ENCODE data around the gene BPIFB4.
"Not testable (repeated sequence)": the region's sequence is repeated elsewhere in the genome, so short reads cannot be mapped to it uniquely, and the experiment has no call there.

The BPIFB4 gene

DNA sequence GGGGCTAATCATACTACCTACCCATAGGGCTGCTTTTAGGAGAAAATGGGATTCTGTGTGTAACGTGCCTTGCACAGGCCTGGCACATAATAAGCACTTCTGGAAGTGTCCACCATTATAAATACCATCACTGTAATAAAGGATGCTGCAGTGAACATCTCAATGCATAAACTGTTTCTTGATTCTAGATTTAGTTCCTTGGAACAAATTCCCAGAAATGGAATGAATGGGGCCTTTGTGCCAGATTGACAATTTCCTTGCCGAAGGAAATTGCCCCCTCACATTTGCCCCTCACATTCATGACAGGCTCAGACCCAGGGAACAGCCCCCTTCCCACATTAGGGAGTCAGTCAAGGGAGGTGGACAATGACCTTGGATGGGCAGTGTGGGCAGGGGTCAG is 29.2 kb downstream of the BPIFB4 start:
- peaks cover 0 to 8% (median 0%) of the 10 kb centered on the region in 11 experiments; a peak in 2 of 22 replicates for H3K9me3 ChIP-seq (replicated peaks in 1 of 11)
- no peak overlapping the region for H3K9ac ChIP-seq
- no peak overlapping the region for H3K4me3 ChIP-seq
- H3K4me1 ChIP-seq = no peaks in the 10 kb centered on the region
- H3K27me3 ChIP-seq = no peaks in the 10 kb centered on the region
- no peaks in the 10 kb centered on the region for H4K20me1 ChIP-seq
- no peaks in the 10 kb centered on the region for H3K36me3 ChIP-seq
- no peak for TF ChIP-seq Cebpa-rat (IDR thresholded peaks at IDR 0.05)
- H3K4me2 ChIP-seq = no peak overlapping the region
- no peak overlapping the region for H3K27ac ChIP-seq

- Histone ChIP-seq H3K4me3 (no peak overlapping the region), H3K27ac (no peak overlapping the region), H3K27me3 (no peaks in the 10 kb centered on the region), H3K4me2 (no peak overlapping the region), H3K4me1 (no peaks in the 10 kb centered on the region), H4K20me1 (no peaks in the 10 kb centered on the region), H3K9me3 (replicated peaks in 1 of 11) (peaks cover 0 to 16% (median 5%) of the 10 kb centered on the region in 11 experiments; a peak in 8 of 22 replicates), H3K9ac (no peak overlapping the region), H3K36me3 (no peaks in the 10 kb centered on the region)
- no peak for TF ChIP-seq Cebpa-rat (IDR thresholded peaks at IDR 0.05)
Measured at GRCh38 chr20:33110147-33110825, 30.8 kb downstream of the BPIFB4 start.

- no peaks in the 10 kb centered on the region for H3K27me3 ChIP-seq
- no peak overlapping the region for H3K9ac ChIP-seq
- peaks cover 0 to 22% (median 5%) of the 10 kb centered on the region in 11 experiments; a peak in 10 of 22 replicates for H3K9me3 ChIP-seq (replicated peaks in 1 of 11)
- H3K4me1 ChIP-seq = no peaks in the 10 kb centered on the region
- TF ChIP-seq Cebpa-rat (IDR thresholded peaks at IDR 0.05) = no peak
- H3K36me3 ChIP-seq = no peaks in the 10 kb centered on the region
- no peak overlapping the region for H3K4me2 ChIP-seq
- H4K20me1 ChIP-seq = no peaks in the 10 kb centered on the region
- no peak overlapping the region for H3K27ac ChIP-seq
- H3K4me3 ChIP-seq = no peak overlapping the region
Measured at GRCh38 chr20:33111306-33111705, 31.9 kb downstream of the BPIFB4 start.

DNA sequence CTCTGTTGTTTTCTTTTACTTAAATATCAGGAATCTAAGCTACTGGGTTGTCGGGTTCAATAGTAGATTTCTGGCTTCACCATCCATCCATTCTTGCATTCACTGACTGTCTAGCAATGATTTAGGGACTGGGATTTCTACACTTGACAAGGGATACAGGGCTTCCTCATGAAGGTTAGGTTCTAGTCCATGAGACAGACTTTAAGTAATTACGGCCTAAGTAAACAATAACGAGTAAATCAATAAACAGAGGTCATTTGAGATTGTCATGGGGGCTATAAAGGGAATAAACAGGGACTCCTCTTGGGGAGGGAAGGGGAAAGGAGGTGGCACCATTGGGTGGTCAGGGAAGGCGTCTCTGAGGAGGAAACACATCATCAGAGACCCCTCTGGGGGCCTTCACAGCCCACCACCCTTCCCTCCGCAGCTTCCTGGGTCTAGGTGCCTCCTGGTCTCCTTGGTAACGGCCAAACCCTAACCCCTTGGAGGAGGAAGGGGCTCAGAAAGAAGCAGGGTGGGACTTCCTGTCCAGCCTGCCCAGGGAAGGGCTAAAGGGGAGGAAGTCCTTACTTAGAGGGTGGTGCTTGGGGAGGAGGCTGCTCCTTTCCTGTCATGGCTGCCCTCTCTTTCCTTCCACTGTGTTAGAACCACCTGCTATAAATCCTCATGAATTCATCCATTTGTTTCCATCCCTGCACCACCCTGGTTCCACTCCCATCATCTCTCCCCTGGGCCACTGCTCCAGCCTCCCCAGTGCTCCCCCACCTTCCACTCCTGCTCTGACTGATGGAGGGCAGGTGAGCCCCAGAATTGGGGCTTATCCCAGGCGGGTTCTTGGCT is 33.3 kb downstream of the BPIFB4 start:
- no peaks in the 10 kb centered on the region for H3K36me3 ChIP-seq
- H3K4me3 ChIP-seq = no peak overlapping the region
- no peak overlapping the region for H3K9ac ChIP-seq
- H4K20me1 ChIP-seq = no peaks in the 10 kb centered on the region
- no peak overlapping the region for H3K27ac ChIP-seq
- no peak for TF ChIP-seq Cebpa-rat (IDR thresholded peaks at IDR 0.05)
- no peak overlapping the region for H3K4me2 ChIP-seq
- no peaks in the 10 kb centered on the region for H3K27me3 ChIP-seq
- H3K4me1 ChIP-seq = no peaks in the 10 kb centered on the region
- H3K9me3 ChIP-seq (replicated peaks in 1 of 11) = peaks cover 0 to 22% (median 5%) of the 10 kb centered on the region in 11 experiments; a peak in 10 of 22 replicates

DNA sequence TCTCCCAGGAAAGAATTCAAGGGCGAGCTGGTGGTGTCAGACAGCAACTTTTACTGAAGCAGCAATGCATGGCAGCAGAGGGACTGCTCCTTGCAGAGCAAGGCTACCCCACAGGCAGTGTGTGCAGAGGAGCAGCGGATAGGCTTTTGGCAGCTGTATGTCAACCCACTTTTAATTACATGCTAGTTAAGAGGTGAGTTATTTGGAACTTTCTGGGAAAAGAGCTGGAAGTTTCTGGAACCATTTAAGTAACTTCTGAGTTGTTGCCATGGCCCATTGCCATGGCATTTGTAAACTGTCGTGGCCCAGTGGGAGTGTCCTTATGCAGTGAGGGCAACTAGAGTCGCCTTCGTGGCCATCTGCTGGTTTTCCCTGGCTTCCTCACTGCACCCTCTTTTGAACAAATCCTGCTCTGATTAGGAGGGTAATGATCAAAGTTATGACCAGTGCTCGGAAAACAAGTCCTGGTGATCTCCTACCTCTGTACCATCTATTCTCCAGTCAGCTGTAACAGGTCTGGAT is 34.0 kb downstream of the BPIFB4 start:
- no peaks in the 10 kb centered on the region for H3K4me1 ChIP-seq
- H3K9me3 ChIP-seq (replicated peaks in 1 of 11) = peaks cover 0 to 22% (median 5%) of the 10 kb centered on the region in 11 experiments; a peak in 10 of 22 replicates
- no peak overlapping the region for H3K4me3 ChIP-seq
- no peaks in the 10 kb centered on the region for H3K27me3 ChIP-seq
- H4K20me1 ChIP-seq = no peaks in the 10 kb centered on the region
- no peak for TF ChIP-seq Cebpa-rat (IDR thresholded peaks at IDR 0.05)
- no peaks in the 10 kb centered on the region for H3K36me3 ChIP-seq
- no peak overlapping the region for H3K9ac ChIP-seq
- H3K4me2 ChIP-seq = no peak overlapping the region
- no peak overlapping the region for H3K27ac ChIP-seq

- not testable (repeated sequence) for H3K9ac ChIP-seq, H4K20me1 ChIP-seq, H3K4me3 ChIP-seq, H3K36me3 ChIP-seq, H3K27me3 ChIP-seq, H3K27ac ChIP-seq, H3K4me2 ChIP-seq
- Histone ChIP-seq H3K4me1 (peaks cover 0 to 15% (median 3%) of the 10 kb centered on the region in 10 experiments; a peak in 9 of 20 replicates), H3K9me3 (replicated peaks in 1 of 11) (peaks cover 0 to 27% (median 15%) of the 10 kb centered on the region in 11 experiments; a peak in 13 of 22 replicates)
Measured at GRCh38 chr20:33115501-33115900, 36.1 kb downstream of the BPIFB4 start.

- Histone ChIP-seq H3K36me3 (no peaks in the 10 kb centered on the region), H3K9me3 (replicated peaks in 1 of 11) (peaks cover 19 to 45% (median 40%) of the 10 kb centered on the region in 11 experiments), H3K4me1 (peaks cover 0 to 23% (median 4%) of the 10 kb centered on the region in 10 experiments; a peak in 9 of 20 replicates), H3K4me3 (no peak overlapping the region), H3K27me3 (no peaks in the 10 kb centered on the region), H3K9ac (peak overlapping the region in 2 of 11 experiments; percentile 44 to 59; a peak in 4 of 22 replicates), H4K20me1 (no peaks in the 10 kb centered on the region), H3K27ac (peak overlapping the region in 5 of 11 experiments; percentile 33 to 80 (median 66); a peak in 9 of 22 replicates), H3K4me2 (peak overlapping the region in 6 of 11 experiments; percentile 9 to 68 (median 57); a peak in 10 of 22 replicates)
- no peak for TF ChIP-seq Cebpa-rat (IDR thresholded peaks at IDR 0.05)
Measured at GRCh38 chr20:33119725-33120720, 40.6 kb downstream of the BPIFB4 start.

DNA sequence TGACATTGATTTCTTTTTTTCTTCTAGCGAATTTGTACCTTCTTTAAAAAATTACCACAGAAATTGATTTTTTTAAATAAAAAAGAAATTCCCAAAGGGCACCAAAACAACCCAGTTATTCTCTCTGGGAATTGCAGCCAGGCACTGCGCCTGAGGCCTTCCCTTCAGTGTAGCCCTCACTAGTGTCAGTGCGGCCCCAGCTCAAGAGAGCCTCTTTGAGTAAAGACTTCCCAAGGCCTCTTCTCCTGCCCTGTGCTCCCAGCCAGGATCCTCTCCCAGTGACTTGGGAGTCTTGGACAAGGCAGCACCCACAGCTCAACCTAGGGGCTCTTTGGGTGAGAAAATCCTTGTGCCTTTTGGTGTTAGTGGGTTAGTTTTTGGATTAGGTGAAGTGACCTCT is 41.5 kb downstream of the BPIFB4 start:
- no peak overlapping the region for H3K9ac ChIP-seq
- peaks cover 0 to 23% (median 4%) of the 10 kb centered on the region in 10 experiments; a peak in 9 of 20 replicates for H3K4me1 ChIP-seq
- H4K20me1 ChIP-seq = no peaks in the 10 kb centered on the region
- H3K27ac ChIP-seq = peak overlapping the region in 3 of 11 experiments; percentile 66 to 80 (median 77); a peak in 6 of 22 replicates
- no peak overlapping the region for H3K4me3 ChIP-seq
- H3K4me2 ChIP-seq = peak overlapping the region in 3 of 11 experiments; percentile 55 to 68 (median 64); a peak in 6 of 22 replicates
- no peaks in the 10 kb centered on the region for H3K27me3 ChIP-seq
- no peaks in the 10 kb centered on the region for H3K36me3 ChIP-seq
- peaks cover 17 to 45% (median 33%) of the 10 kb centered on the region in 11 experiments for H3K9me3 ChIP-seq (replicated peaks in 1 of 11)
- TF ChIP-seq Cebpa-rat (IDR thresholded peaks at IDR 0.05) = no peak

- H3K9me3 ChIP-seq (replicated peaks in 1 of 11) = peaks cover 17 to 45% (median 33%) of the 10 kb centered on the region in 11 experiments
- not testable (repeated sequence) for H4K20me1 ChIP-seq, H3K4me3 ChIP-seq, H3K9ac ChIP-seq, H3K36me3 ChIP-seq, H3K27me3 ChIP-seq, H3K4me2 ChIP-seq, H3K27ac ChIP-seq
- peaks cover 0 to 23% (median 4%) of the 10 kb centered on the region in 10 experiments; a peak in 9 of 20 replicates for H3K4me1 ChIP-seq
Measured at GRCh38 chr20:33122297-33122696, 42.9 kb downstream of the BPIFB4 start.

Data from BLaER1 treated with 17β-estradiol and CSF1 and Interleukin-3, amounts not matched to agents 10 nM and 100 nM (cell line).